H1 (cell line): ENCODE measurements around the gene ILDR2.

Source experiments
- BCL11A ChIP-seq, 2 experiments: IDR thresholded peaks; one replicate each; pipeline ENCODE4 v1.6.1; 2011; ENCODE audit warnings: low read depth in 2 of 2, low read length in 2 of 2, mild to moderate bottlenecking in 2 of 2
- CBX8 ChIP-seq: fragments of 300-800, 300-1000 bp; sonication (generic); IDR thresholded peaks from 2 replicates; pipeline ENCODE4 v1.7.1; 2016; ENCODE audit warnings: low read depth, low read length, borderline replicate concordance
- CEBPB ChIP-seq: IDR thresholded peaks from 2 replicates; pipeline ENCODE4 v1.6.1; 2012; ENCODE audit warnings: low read depth, low read length
- CHD2 ChIP-seq: IDR thresholded peaks from 2 replicates; pipeline ENCODE4 v1.6.1; 2012; ENCODE audit warnings: low read length, improper control_type of control experiment
- CTCF ChIP-seq, 3 experiments: IDR thresholded peaks; 1 replicate in 2 of 3; 2 replicates in 1 of 3; pipeline versions ENCODE4 v1.5.1 to v1.6.1; 2011; ENCODE audit warnings: low read length in 3 of 3, mild to moderate bottlenecking in 3 of 3, inconsistent platforms in 2 of 3, low read depth in 1 of 3, moderate library complexity in 1 of 3; ENCODE audit not compliant: insufficient read depth in 1 of 3; ENCODE audit errors: control extremely low read depth in 1 of 3
- EP300 ChIP-seq, 2 experiments: IDR thresholded peaks; 1 replicate in 1 of 2; 2 replicates in 1 of 2; pipeline ENCODE4 v1.6.1; 2011 to 2012; ENCODE audit warnings: low read depth in 2 of 2, low read length in 2 of 2, mild to moderate bottlenecking in 2 of 2, borderline replicate concordance in 1 of 2, inconsistent platforms in 1 of 2, moderate library complexity in 1 of 2
- GTF2F1 ChIP-seq: IDR thresholded peaks from 2 replicates; pipeline ENCODE4 v1.6.1; 2012; ENCODE audit warnings: low read depth, low read length, improper control_type of control experiment, borderline replicate concordance
- JUN ChIP-seq: IDR thresholded peaks from 2 replicates; pipeline ENCODE4 v1.6.1; 2011; ENCODE audit warnings: low read depth, mild to moderate bottlenecking, improper control_type of control experiment, low read length
- RAD21 ChIP-seq, 2 experiments: IDR thresholded peaks in 1 of 2; conservative IDR thresholded peaks in 1 of 2; 2 replicates each; pipeline ENCODE4 v1.6.1; 2011; ENCODE audit warnings: low read depth in 2 of 2, low read length in 2 of 2, improper control_type of control experiment in 1 of 2, inconsistent platforms in 1 of 2, mild to moderate bottlenecking in 1 of 2, moderate library complexity in 1 of 2
- SRF ChIP-seq: IDR thresholded peaks from 2 replicates; pipeline ENCODE4 v1.6.1; 2011; ENCODE audit warnings: mild to moderate bottlenecking, low read depth, low read length, moderate library complexity
- TF ChIP-seq, protein P1 (sequence below): IDR thresholded peaks from 2 replicates; pipeline ENCODE4 v1.6.1; 2011; ENCODE audit warnings: low read depth, mild to moderate bottlenecking, low read length; ENCODE audit not compliant: insufficient read depth

DNA sequence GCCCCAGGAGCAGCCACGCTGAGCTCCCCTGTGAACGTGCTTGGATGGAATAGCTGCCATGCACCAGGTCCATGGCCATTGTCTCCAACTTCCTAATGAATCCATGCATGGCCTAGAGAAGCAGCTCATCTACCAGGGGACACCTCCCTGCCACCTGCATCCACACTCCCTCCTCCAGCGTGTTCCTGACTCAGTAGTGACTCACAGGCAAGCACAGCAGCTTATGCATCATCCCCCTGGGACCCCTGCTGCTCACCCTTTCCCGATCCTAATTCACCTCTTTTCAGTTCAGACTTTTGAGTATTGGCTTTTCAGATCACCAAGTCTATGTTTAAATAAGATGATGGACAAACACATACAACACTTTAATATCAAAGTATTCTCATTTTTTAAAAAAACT, 59.4 kb downstream of the ILDR2 start:
- TF ChIP-seq CBX8, result no peak
- TF ChIP-seq BCL11A (IDR thresholded peaks at IDR 0.05; ENCODE audit: low read depth in 2 of 2, low read length in 2 of 2), result no peak
- no peak for TF ChIP-seq EP300 (IDR thresholded peaks at IDR 0.05; ENCODE audit: borderline replicate concordance in 1 of 2, low read depth in 2 of 2, low read length in 2 of 2)
- TF ChIP-seq CTCF (IDR thresholded peaks at IDR 0.05; ENCODE audit: control extremely low read depth in 1 of 3, insufficient read depth in 1 of 3, low read depth in 1 of 3, low read length in 3 of 3), result no peak
- TF ChIP-seq CHD2, result no peak
- no peak for TF ChIP-seq RAD21 (IDR thresholded peaks at IDR 0.05 in 1 of 2, conservative IDR thresholded peaks at IDR 0.05 in 1 of 2; ENCODE audit: low read depth in 2 of 2, low read length in 2 of 2)
- TF ChIP-seq GTF2F1, result no peak
- TF ChIP-seq CEBPB, result no peak
- no peak for TF ChIP-seq JUN
- TF ChIP-seq, protein P1, sequence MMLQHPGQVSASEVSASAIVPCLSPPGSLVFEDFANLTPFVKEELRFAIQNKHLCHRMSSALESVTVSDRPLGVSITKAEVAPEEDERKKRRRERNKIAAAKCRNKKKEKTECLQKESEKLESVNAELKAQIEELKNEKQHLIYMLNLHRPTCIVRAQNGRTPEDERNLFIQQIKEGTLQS, result no peak
- no peak for TF ChIP-seq SRF
